GM21528 (cell line): Measurements from ENCODE around the gene UBE2M.
"Not testable (repeated sequence)": the region's sequence is repeated elsewhere in the genome, so short reads cannot be mapped to it uniquely, and the experiment has no call there.

Experiments
- ATAC-seq: cut with Tn5 transposase; IDR thresholded peaks from one replicate; pipeline ENCODE4 v1.9.1; 2021; ENCODE audit warnings: mild to moderate bottlenecking, moderate library complexity; ENCODE audit not compliant: unreplicated experiment, low FRiP score

The UBE2M gene

GRCh38 chr19:58515259-58515658, 43.2 kb downstream of the UBE2M start:
- no peak for ATAC-seq

DNA sequence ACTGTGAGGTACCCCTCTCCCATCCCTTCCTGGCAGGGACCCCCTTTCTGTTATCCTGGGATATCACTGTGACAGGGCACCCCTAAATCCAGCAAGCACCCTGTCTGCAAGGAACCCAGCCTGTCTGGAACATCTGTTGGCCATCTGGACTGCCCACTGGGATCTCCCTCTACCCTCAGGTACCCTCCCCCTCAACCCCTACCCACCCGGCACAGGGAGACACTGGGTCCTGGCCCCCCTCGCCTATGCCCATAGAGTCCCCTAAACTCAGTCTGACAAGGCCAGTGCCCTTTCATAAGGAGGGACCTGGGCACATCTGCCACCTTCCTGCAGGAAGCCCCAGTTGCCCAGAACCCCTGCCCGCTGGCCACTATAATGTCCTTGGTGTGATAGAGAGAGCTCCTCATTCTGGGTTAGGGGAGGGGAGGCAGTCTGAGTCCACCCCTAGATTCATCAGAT, 43.8 kb downstream of the UBE2M start:
- no peak for ATAC-seq

DNA sequence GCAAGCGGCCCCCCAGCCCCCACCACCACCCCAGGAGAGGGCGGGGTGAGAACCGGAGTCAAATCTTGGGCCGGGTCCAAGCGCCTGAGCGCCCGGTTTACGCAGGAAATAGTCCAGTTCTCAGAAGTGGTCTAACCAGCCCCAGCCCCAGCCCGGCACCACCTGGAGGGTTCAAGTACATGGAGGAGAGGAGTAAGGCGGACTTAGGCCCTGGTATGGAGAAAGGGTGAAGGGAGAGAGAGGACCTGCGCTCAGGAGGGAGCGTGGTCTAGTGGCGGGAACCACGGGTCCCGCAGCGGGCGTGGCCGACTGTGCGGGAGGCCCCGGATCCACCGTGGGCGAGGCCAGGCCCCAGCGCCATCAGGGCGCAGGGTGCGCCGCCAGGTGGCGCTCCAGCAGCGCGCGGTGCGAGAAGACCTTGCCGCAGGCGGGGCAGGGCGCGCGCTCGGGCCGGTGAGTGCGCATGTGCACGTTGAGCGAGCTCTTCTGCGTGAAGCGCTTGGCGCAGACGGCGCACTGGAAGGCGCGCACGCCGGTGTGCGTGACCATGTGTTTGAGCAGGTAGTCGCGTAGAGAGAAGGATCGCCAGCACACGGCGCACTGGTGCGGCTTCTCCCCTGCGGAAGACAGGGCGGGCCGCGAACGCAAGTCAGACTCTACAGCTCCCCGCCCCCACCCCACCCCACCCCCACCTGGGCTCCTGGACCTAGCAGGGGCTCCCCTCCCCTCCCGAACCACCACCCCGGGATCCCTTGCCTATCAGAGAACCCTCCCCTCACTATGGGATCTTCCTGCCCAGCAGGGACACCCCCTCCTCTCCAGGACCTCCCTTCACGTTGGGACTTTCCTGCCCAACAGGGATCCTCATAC, 44.5 kb downstream of the UBE2M start:
- ATAC-seq = no peak

GRCh38 chr19:58513213-58513693, 45.2 kb downstream of the UBE2M start:
- ATAC-seq = no peak

- ATAC-seq = no peak
These were observed 46.8 kb downstream of the UBE2M start, which contains the start of gene SLC27A5 for GRCh38 chr19:58511353-58512208. SLC27A5 (minus strand) TSS chr19:58511992; CDS start chr19:58511955, 37 bp downstream.

- ATAC-seq = no peak
These were observed 48.1 kb downstream of the UBE2M start for GRCh38 chr19:58510084-58510862.

GRCh38 chr19:58509731-58510083, 48.7 kb downstream of the UBE2M start:
- no peak for ATAC-seq

DNA sequence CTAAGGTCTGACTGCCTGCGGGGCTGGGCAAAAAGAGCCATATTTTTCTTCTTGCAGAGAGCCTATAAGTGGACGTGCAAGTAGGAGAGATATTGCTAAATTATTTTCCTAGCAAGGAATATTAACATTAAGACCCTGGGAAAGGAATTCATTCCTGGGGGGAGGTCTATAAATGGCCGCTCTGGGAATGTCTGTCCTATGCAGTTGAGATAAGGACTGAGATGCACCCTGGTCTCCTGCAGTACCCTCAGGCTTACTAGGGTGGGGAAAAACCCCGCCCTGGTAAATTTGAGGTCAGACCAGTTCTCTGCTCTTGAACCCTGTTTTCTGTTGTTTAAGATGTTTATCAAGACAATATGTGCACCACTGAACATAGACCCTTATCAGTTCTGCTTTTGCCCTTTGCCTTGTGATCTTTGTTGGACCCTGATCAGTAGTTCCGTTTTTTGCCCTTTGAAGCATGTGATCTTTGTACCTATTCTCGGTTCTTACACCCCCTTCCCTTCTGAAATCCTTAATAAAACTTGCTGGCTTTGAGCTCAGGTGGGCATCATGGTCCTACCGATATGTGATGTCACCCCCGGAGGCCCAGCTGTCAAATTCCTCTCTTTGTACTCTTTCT, 50.7 kb downstream of the UBE2M start:
- ATAC-seq = not testable (repeated sequence)
